GM21576 (cell line): ENCODE measurements around the gene STAM.

Experiments used
- ATAC-seq: cut with Tn5 transposase; IDR thresholded peaks from one replicate; pipeline ENCODE4 v1.9.1; 2021; ENCODE audit warnings: mild to moderate bottlenecking, moderate library complexity; ENCODE audit not compliant: unreplicated experiment

Gene STAM

DNA sequence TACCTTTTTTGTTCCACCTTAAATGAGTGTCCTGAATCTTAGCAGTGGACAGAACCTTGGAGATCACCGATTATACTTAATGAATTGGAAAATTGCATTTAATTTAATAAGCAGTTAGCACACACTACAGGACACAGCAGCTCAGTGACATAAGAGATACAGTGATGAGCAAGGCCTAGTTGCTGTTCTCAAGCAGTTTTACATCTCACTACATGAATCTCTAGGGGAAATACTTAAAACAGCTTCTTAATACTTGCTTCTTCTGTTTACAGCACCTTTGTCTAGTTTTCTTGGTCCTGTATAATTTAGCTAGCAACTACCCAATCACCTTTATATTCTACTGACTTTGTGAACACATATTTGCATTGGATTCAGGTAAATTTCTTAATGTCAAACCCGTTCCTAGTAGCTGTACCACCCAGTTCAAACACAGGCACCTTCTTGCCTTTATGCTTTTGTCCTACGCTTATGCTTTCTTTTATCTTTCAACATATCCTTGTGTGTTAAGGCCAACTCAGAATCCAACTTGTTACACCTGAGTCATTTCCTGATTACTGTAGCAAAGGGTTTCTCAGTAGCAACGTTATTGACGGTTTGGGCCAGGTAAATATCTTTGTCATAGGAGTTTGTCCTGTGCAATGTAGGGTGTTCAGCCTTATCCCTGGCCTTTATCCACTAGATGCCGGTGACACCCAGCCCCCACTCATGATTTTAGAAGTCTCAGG is 1.8 kb downstream of the STAM start:
- no peak for ATAC-seq

GRCh38 chr10:17647326-17647725 is 3.4 kb downstream of the STAM start:
- ATAC-seq: no peak

GRCh38 chr10:17648243-17649035 is 4.5 kb downstream of the STAM start:
- ATAC-seq: no peak

- ATAC-seq: no peak
These were observed 5.1 kb downstream of the STAM start for GRCh38 chr10:17649052-17649451.

DNA sequence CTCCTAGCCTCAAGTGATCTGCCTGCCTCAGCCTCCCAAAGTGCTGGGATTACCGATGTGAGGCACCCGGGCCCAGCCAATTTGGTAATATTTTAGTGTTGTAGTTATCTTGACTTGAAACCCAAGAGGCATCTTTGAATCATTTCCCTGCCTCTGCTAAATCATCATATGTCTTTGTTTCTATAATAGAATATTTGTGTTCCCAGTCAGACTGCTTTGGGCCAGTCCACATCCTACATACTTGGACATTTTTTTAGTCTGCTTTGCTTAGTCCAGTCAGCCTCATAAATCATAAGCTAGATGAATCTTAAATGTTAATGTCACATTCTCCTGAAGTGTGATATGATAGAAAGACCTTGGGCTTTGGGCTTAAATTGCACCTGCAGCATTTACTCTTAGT is 5.9 kb downstream of the STAM start:
- ATAC-seq: no peak

DNA sequence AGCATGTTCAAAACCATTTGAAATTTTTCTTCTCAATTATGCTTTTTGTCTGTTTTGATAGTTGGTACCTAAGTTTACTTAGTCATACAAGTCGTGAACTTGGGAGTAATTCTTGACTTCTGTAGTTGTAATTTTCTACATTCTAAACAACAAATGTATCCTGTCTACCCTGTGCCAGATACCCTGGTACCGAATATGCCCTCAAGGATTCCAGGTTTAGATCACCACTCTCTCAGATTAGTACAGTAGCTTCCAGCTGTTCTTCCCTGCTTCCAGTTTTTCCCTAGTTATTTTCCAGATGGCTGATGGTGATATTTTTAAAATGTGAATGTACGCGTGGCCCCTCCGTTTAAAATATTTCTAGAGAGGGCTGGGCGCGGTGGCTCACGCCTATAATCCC is 6.5 kb downstream of the STAM start:
- no peak for ATAC-seq

- ATAC-seq: no peak
These were observed 7.9 kb downstream of the STAM start for GRCh38 chr10:17651896-17652295.

DNA sequence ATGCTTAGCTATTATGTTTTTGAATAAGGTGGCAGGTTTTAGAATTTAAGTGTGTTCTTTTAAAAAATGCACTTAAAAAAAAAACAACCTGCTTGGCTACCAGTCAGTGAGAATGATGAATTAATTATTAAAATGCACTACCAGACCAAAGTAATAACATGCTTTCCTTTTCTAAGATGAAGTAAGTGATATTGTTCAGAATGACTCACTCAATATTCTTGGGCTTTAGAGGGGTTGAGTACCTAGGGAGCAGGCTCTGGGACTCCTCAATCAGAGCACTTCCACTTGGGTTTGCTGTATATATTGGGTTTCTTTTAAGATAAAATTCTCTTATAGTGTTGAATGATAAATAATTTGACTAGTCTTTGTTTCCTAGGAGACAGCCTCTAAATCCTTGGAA is 8.6 kb downstream of the STAM start:
- ATAC-seq: no peak

DNA sequence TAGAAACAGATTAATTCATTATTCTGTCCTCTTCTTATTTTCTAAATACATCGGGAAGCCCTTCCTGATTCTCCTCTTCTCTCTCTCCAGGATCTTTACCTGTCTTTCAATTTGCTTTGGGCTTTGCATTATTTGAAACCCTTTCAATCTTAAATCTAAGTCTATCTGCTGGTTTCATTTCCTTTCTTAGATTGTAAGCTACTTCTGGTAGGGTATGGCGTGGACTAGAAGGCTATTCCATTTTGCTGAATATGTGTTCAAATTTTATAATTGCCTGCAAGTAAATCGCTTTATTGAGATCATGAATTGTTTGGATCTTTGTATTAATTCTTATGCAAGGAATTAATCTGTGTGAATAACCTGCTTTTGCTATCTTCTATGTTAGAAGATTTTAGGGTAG is 11.1 kb downstream of the STAM start:
- peak; percentile 32 for ATAC-seq

DNA sequence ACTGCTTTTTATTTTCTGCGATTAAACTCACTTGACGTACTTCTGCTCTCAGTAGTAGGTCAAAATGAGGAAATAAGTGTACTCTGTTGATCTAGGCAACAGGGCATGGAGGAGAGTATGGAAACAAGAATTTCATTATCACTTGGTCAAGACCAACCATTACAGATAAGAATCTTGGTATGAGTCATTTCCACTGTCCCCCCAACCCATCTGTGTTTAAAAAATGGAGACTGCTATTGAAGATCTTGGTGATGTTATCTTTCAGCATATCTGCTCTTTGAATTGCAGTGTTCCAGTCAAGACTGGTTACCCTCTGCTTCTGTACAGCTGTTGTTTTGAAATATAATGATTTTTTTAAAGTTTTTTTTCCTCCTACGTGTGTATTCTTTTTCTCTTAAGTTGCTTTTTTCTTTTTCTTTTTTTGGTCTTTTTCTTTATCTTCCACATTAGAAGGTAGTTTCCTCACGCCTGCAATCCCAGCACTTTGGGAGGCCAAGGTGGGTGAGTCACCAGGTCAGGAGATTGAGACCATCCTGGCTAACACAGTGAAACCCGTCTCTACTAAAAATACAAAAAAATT is 11.7 kb downstream of the STAM start:
- peak; percentile 87 for ATAC-seq

- ATAC-seq: no peak
These were observed 13.2 kb downstream of the STAM start for GRCh38 chr10:17657103-17657500.

GRCh38 chr10:17659365-17659764 is 15.4 kb downstream of the STAM start:
- ATAC-seq: no peak

DNA sequence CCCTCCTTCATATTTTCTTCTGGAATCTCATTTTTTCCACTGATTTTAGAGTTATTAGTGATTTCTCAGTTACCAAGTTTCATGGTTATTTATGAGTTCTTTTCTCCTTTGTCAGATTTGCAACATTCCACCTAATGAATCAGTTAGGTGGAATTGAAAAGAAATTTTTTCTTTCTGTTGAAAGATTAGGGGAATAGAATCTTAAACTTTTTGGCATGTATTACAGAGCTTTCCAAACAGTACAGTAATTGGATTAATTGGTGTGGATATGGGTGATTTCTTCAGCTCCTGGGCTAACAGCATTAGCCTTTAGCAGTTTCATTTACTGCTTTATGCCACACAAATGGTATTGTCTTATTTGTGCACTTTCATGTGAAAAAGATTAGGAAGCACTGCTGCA is 17.0 kb downstream of the STAM start:
- no peak for ATAC-seq

GRCh38 chr10:17661510-17661909 is 17.6 kb downstream of the STAM start:
- ATAC-seq: no peak

- no peak for ATAC-seq
These were observed 18.5 kb downstream of the STAM start for GRCh38 chr10:17662193-17663138.

DNA sequence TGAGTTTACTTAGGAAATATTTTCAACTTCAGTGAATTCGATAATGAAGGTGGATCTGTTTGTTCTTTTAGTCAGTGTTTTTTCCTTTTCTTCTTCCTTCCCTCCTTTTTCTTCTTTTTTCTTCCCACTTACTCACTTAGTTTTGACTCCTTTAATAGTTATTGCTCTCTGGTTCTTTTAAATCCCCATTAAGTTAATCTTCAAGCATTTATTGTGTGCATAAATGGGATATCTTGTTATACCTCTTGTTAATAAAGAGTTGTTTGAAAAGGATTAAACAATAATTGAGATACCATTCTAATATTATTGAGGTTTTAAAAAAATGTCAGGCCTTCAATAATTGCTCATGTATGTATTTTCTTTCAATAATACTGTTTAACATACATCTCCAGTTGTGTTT is 19.5 kb downstream of the STAM start:
- no peak for ATAC-seq

- no peak for ATAC-seq
These were observed 21.8 kb downstream of the STAM start for GRCh38 chr10:17665747-17666146.

- peak; percentile 28 for ATAC-seq
These were observed 24.7 kb downstream of the STAM start for GRCh38 chr10:17668435-17669184.

- ATAC-seq: peak; percentile 48
These were observed 25.4 kb downstream of the STAM start for GRCh38 chr10:17669185-17669872.

- no peak for ATAC-seq
These were observed 27.4 kb downstream of the STAM start for GRCh38 chr10:17671307-17671706.
